Heart left ventricle (tissue), 13 donors: ENCODE results near the gene FDXR.

Experiments
- CTCF ChIP-seq, 12 donors: fragments of 200-600 bp; sonication (generic) in 4 of 12; IDR thresholded peaks; one replicate each; pipeline versions ENCODE4 v1.5.0 to v1.8.0; 2018 to 2022; ENCODE audit warnings: antibody characterized with exemption in 12 of 12, mild to moderate bottlenecking in 5 of 12
- POLR2A ChIP-seq, 2 donors: fragments of 450-650 bp; IDR thresholded peaks; one replicate each; pipeline ENCODE4 v1.6.1; 2017; ENCODE audit warnings: antibody characterized with exemption in 2 of 2, mild to moderate bottlenecking in 2 of 2, moderate library complexity in 2 of 2
- donor health status: ischemic (EF 13 %, LVEDD 7.1; RV severe dilation, severe dysfunction).
- donor health status: DM: no; HTN: yes; CAD: no.
- donor health status: DM: no; HTN: no; CAD: no.
- donor health status: ischemic (EF 25% LVEDD 6.9; RV normal size, moderate dysfunction).
- donor health status: ischemic (EF 25% LVEDD 5.7; RV mildly dilated, moderate dysfunction).
- donor health status: ischemic (EF 35%, LVEDD 5.7; RV mildly dilated, moderate dysfunction).
- donor health status: nonischemic (EF 11% LVEDD 7.7; RV severe dilation, severe dysfunction).
- donor health status: DM: yes; HTN: yes; CAD: no.
- donor health status: PGD.
- donor health status: ischemic (EF 29% LVEDD 5.4; RV normal size, mild dysfunction).
- donor health status: nonischemic (EF 23%, LVEDD 6.1; RV moderate dilation, normal function).

GRCh38 chr17:74916136-74916850 is 43.5 kb upstream of the FDXR start:
- TF ChIP-seq CTCF (IDR thresholded peaks at IDR 0.05), result no peak
- no peak for TF ChIP-seq POLR2A (IDR thresholded peaks at IDR 0.05)
